ENCODE measurements around the gene JPT2.

Gene JPT2

GRCh38 chr16:1653023-1653422, 25.1 kb upstream of the JPT2 start:
- DNase-seq, result no peak

- DNase-seq, result no peak
Observed at GRCh38 chr16:1654505-1655268, 23.4 kb upstream of the JPT2 start.

- DNase-seq, result no peak
Observed at GRCh38 chr16:1655269-1655807, 22.7 kb upstream of the JPT2 start.

GRCh38 chr16:1655909-1656807, 21.9 kb upstream of the JPT2 start:
- no peak for DNase-seq

GRCh38 chr16:1656808-1657617, 21.1 kb upstream of the JPT2 start:
- DNase-seq, result no peak

- no peak for DNase-seq
Observed at GRCh38 chr16:1657841-1658240, 20.2 kb upstream of the JPT2 start.

GRCh38 chr16:1659031-1659430, 19.0 kb upstream of the JPT2 start:
- DNase-seq, result no peak

- no peak for DNase-seq
Observed at GRCh38 chr16:1661826-1662225, 16.3 kb upstream of the JPT2 start.

GRCh38 chr16:1662543-1662942, 15.5 kb upstream of the JPT2 start:
- no peak for DNase-seq

GRCh38 chr16:1665829-1666228, 12.2 kb upstream of the JPT2 start:
- DNase-seq, result no peak

GRCh38 chr16:1666316-1666715, 11.8 kb upstream of the JPT2 start:
- DNase-seq, result no peak

- no peak for DNase-seq
Observed at GRCh38 chr16:1667271-1667670, 10.8 kb upstream of the JPT2 start.

- DNase-seq, result no peak
Observed at GRCh38 chr16:1667916-1668315, 10.2 kb upstream of the JPT2 start.

GRCh38 chr16:1668612-1669319, 9.3 kb upstream of the JPT2 start:
- no peak for DNase-seq

GRCh38 chr16:1669698-1670097, 8.4 kb upstream of the JPT2 start:
- DNase-seq, result no peak

- no peak for DNase-seq
Observed at GRCh38 chr16:1670371-1670770, 7.7 kb upstream of the JPT2 start.

- no peak for DNase-seq
Observed at GRCh38 chr16:1670866-1671265, 7.2 kb upstream of the JPT2 start.

- no peak for DNase-seq
Observed at GRCh38 chr16:1673424-1674151, 4.5 kb upstream of the JPT2 start.

GRCh38 chr16:1674306-1674705, 3.8 kb upstream of the JPT2 start:
- DNase-seq, result no peak

GRCh38 chr16:1674751-1675664, 3.1 kb upstream of the JPT2 start:
- no peak for DNase-seq

GRCh38 chr16:1676661-1677060, 1.4 kb upstream of the JPT2 start:
- DNase-seq, result no peak
